HG03342 (cell line): ENCODE results near the gene PIK3R3.
"Not testable (repeated sequence)": the region's sequence is repeated elsewhere in the genome, so short reads cannot be mapped to it uniquely, and the experiment has no call there.

ENCODE experiments used
- ATAC-seq: cut with Tn5 transposase; IDR thresholded peaks from one replicate; pipeline ENCODE4 v1.9.1; 2021; ENCODE audit warnings: mild to moderate bottlenecking, moderate library complexity; ENCODE audit not compliant: unreplicated experiment

PIK3R3 gene

GRCh38 chr1:46113948-46114347, 18.5 kb downstream of the PIK3R3 start:
- no peak for ATAC-seq

GRCh38 chr1:46112108-46112507, 20.3 kb downstream of the PIK3R3 start:
- no peak for ATAC-seq

- ATAC-seq = no peak
These were observed 21.9 kb downstream of the PIK3R3 start for GRCh38 chr1:46110521-46110920.

- ATAC-seq = no peak
These were observed 29.5 kb downstream of the PIK3R3 start for GRCh38 chr1:46102769-46103476.

- ATAC-seq = no peak
These were observed 33.2 kb downstream of the PIK3R3 start for GRCh38 chr1:46099215-46099614.

- no peak for ATAC-seq
These were observed 34.3 kb downstream of the PIK3R3 start for GRCh38 chr1:46098027-46098712.

- ATAC-seq = no peak
These were observed 35.3 kb downstream of the PIK3R3 start for GRCh38 chr1:46097149-46097472.

- ATAC-seq = no peak
These were observed 35.9 kb downstream of the PIK3R3 start for GRCh38 chr1:46096269-46097148.

GRCh38 chr1:46095110-46095509, 37.3 kb downstream of the PIK3R3 start:
- not testable (repeated sequence) for ATAC-seq

- ATAC-seq = no peak
These were observed 37.9 kb downstream of the PIK3R3 start for GRCh38 chr1:46094471-46095005.

- ATAC-seq = not testable (repeated sequence)
These were observed 38.6 kb downstream of the PIK3R3 start for GRCh38 chr1:46093832-46094231.

- no peak for ATAC-seq
These were observed 44.5 kb downstream of the PIK3R3 start for GRCh38 chr1:46087891-46088290.

GRCh38 chr1:46086576-46086975, 45.9 kb downstream of the PIK3R3 start:
- ATAC-seq = no peak

- ATAC-seq = no peak
These were observed 47.6 kb downstream of the PIK3R3 start for GRCh38 chr1:46084553-46085451.

- no peak for ATAC-seq
These were observed 48.9 kb downstream of the PIK3R3 start for GRCh38 chr1:46083579-46083978.

GRCh38 chr1:46081619-46082018, 50.8 kb downstream of the PIK3R3 start:
- ATAC-seq = no peak

GRCh38 chr1:46081206-46081605, 51.2 kb downstream of the PIK3R3 start:
- ATAC-seq = no peak

GRCh38 chr1:46080257-46080656, 52.2 kb downstream of the PIK3R3 start:
- no peak for ATAC-seq

GRCh38 chr1:46077644-46078043, 54.8 kb downstream of the PIK3R3 start:
- ATAC-seq = no peak

GRCh38 chr1:46076343-46076742, 56.1 kb downstream of the PIK3R3 start:
- ATAC-seq = no peak
